ENCODE measurements around the gene GABARAP.

GRCh38 chr17:7241090-7241733 lies 1.0 kb downstream of the GABARAP start:
- TF ChIP-seq CTCF (IDR thresholded peaks at IDR 0.05; ENCODE audit: poor library complexity) (no peak), EZH2 (IDR thresholded peaks at IDR 0.05; ENCODE audit: borderline replicate concordance) (no peak)

Measured in hepatocyte (in vitro differentiated cells).